Esophagus muscularis mucosa (tissue), 4 donors: ENCODE results near the gene CTIF. TPM values are rescaled to one million over a fixed set of nuclear protein-coding genes. Genes with fewer than 3 reads are reported as not detected.

Experiments used
- DNase-seq: peaks from one replicate; pipeline ENCODE4 v3.0.0-alpha.2; 2017; ENCODE audit errors: extremely low spot score
- H3K27ac ChIP-seq, 4 donors: fragments of 200-600 bp; sonication (generic); replicated peaks in 1 of 4; 1 replicate in 3 of 4; 2 replicates in 1 of 4; pipeline ENCODE4 v1.5.1; 2016 to 2019; ENCODE audit warnings: mild to moderate bottlenecking in 1 of 4
- H3K27me3 ChIP-seq, 4 donors: fragments of 200-600 bp; sonication (generic); one replicate each; pipeline versions ENCODE4 v1.5.1 to v1.6.0; 2016 to 2019
- H3K36me3 ChIP-seq, 4 donors: fragments of 200-600 bp; sonication (generic); one replicate each; pipeline ENCODE4 v1.5.1; 2016 to 2019
- H3K4me1 ChIP-seq, 4 donors: fragments of 200-600 bp; sonication (generic); one replicate each; pipeline ENCODE4 v1.5.1; 2016 to 2019
- H3K4me3 ChIP-seq, 4 donors: fragments of 200-600 bp; sonication (generic); 1 replicate in 2 of 4; 2 replicates in 2 of 4; pipeline ENCODE4 v1.5.1; 2016 to 2019; ENCODE audit warnings: mild to moderate bottlenecking in 4 of 4, moderate library complexity in 1 of 4
- H3K9me3 ChIP-seq, 4 donors: fragments of 200-600 bp; sonication (generic); 1 replicate in 3 of 4; 2 replicates in 1 of 4; pipeline ENCODE4 v1.5.1; 2016 to 2019
- EP300 ChIP-seq: sonication (generic); formaldehyde crosslinking; IDR thresholded peaks from one replicate; pipeline ENCODE4 v1.6.1; 2017; ENCODE audit warnings: antibody characterized with exemption
- POLR2A ChIP-seq: fragments of 450-650 bp; IDR thresholded peaks from one replicate; pipeline ENCODE4 v1.6.1; 2017; ENCODE audit warnings: antibody characterized with exemption, moderate library complexity, mild to moderate bottlenecking, low read depth
- POLR2AphosphoS5 ChIP-seq, 2 donors: sonication (generic); formaldehyde crosslinking; IDR thresholded peaks; one replicate each; pipeline ENCODE4 v1.6.1; 2017; ENCODE audit warnings: antibody characterized with exemption in 2 of 2
- WGBS: methylation state at CpG from one replicate; pipeline ENCODE4 v1.1.5; 2018; 5-methylcytosine and 5-hydroxymethylcytosine counted together
- intact Hi-C: fragments of 100-400 bp; cut with DNase I; formaldehyde crosslinking; loops from one replicate; pipeline ENCODE4 v1.15.1; 2023
- total RNA-seq, 4 donors: library from RNA; depleted of rRNA; stranded (reverse); fragments of >200 nt; gene quantifications; one replicate each; pipeline versions ENCODE4 v1.1.0 to v1.2.1, GENCODE V29; 2016
- TF ChIP-seq, protein P1 (sequence below), 3 experiments: fragments of 200-600 bp in 2 of 3; fragments of 450-650 bp in 1 of 3; sonication (generic) in 2 of 3; IDR thresholded peaks; one replicate each; pipeline ENCODE4 v1.5.1; 2017 to 2019; ENCODE audit warnings: antibody characterized with exemption in 3 of 3, mild to moderate bottlenecking in 2 of 3, moderate library complexity in 1 of 3

The CTIF gene
- total RNA-seq, 4 donors from 2014 or later = 63.1 to 137 (median 87.7) TPM

DNA sequence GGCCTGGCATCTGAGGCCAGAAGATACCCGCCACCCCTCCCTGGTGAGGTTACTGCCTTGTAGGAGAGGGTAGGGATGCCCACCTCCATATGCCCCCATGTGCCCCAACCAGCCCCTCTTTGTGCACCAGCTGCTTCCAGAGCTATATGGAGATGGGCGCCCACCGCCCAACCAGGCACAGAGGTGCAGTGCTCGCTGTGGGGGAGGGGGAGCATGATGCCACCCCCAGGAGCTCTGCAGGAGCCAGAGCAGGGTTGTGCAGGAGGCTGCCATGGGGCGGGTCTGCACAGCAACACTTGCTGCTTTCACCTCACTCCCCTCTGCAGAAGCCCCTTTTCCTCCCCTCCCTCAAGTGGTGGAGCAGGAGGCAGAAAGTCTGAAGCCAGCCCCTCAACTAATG, 237.3 kb downstream of the CTIF start:
- Histone ChIP-seq H3K36me3 (peaks cover 0 to 28% (median 19%) of the 10 kb centered on the region in 4 donors), H3K4me3 (no peak overlapping the region), H3K27me3 (no peaks in the 10 kb centered on the region), H3K9me3 (no peaks in the 10 kb centered on the region), H3K4me1 (peaks cover 57 to 72% (median 62%) of the 10 kb centered on the region in 4 donors), H3K27ac (no peak overlapping the region)
- TF ChIP-seq EP300 = no peak
- TF ChIP-seq POLR2AphosphoS5 (IDR thresholded peaks at IDR 0.05) = no peak
- TF ChIP-seq, protein P1, sequence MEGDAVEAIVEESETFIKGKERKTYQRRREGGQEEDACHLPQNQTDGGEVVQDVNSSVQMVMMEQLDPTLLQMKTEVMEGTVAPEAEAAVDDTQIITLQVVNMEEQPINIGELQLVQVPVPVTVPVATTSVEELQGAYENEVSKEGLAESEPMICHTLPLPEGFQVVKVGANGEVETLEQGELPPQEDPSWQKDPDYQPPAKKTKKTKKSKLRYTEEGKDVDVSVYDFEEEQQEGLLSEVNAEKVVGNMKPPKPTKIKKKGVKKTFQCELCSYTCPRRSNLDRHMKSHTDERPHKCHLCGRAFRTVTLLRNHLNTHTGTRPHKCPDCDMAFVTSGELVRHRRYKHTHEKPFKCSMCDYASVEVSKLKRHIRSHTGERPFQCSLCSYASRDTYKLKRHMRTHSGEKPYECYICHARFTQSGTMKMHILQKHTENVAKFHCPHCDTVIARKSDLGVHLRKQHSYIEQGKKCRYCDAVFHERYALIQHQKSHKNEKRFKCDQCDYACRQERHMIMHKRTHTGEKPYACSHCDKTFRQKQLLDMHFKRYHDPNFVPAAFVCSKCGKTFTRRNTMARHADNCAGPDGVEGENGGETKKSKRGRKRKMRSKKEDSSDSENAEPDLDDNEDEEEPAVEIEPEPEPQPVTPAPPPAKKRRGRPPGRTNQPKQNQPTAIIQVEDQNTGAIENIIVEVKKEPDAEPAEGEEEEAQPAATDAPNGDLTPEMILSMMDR (IDR thresholded peaks at IDR 0.05) = no peak
- no peak for TF ChIP-seq POLR2A
- intact Hi-C loops = no loop called here
- no peak for DNase-seq
- WGBS = 96% methylated on average over 4 of the region's 5 CpGs

DNA sequence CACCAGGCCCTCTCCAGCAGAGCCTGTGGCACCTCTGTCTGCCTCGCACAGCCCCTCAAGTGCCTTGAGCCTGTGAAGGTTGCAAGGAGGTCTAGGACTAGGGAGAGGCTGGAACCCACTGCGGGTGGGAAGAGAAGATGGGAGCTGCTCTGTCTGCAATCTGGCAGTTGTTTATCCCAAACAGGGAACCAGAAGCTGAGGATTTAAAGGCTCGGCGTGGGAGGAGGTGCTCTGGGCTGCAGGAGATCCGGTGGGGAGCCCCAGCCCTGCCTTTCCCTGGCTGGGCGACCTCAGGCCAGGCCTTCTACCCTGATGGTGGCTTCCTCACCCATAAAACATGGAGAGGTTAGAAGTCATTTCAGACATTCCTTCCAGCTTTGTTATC, 237.8 kb downstream of the CTIF start:
- no peak for TF ChIP-seq POLR2A
- Histone ChIP-seq H3K9me3 (no peaks in the 10 kb centered on the region), H3K4me3 (no peak overlapping the region), H3K36me3 (peaks cover 0 to 28% (median 16%) of the 10 kb centered on the region in 4 donors), H3K27ac (peak overlapping the region in 2 of 4 donors; percentile 7 to 16), H3K4me1 (peaks cover 57 to 72% (median 62%) of the 10 kb centered on the region in 4 donors), H3K27me3 (no peaks in the 10 kb centered on the region)
- DNase-seq = no peak
- intact Hi-C loops = no loop called here
- WGBS = 78% methylated on average over 6 of the region's 6 CpGs

DNA sequence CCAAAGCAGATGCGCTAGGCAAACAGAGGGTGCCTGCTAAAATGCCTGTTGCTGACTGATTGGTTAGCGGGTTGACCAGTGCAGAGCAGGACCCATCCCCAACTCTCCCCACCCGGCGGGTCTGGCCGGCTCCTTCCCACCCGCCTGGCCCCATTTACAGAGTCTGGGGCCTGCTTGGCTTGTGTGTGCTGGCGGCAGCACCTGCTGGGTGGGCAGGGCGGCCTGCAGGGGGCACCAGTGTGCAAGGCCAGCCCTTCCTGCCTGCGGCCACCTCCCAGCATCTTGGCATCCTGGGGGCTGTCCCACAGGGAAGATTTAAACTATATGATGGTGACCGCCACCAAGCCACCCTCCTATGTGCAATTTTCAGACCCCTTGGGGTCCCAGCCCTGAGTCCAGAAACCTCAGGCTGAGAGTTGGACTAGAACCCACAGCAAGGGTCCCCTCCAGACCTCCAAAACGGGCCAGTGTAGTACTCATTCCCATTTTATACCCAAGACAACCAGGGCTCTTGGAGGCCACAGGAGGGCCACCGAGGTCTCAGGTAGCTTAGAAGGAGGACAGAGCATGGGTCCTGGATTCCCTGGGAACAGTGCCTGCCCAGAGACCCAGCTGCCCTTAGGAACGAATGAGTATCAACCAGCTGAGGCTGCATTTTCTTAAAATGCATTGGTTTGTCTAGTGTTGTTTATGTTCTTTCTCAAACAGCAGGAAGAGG, 238.4 kb downstream of the CTIF start:
- H3K4me3 ChIP-seq = no peak overlapping the region
- peaks cover 58 to 72% (median 63%) of the 10 kb centered on the region in 4 donors for H3K4me1 ChIP-seq
- H3K27me3 ChIP-seq = no peaks in the 10 kb centered on the region
- intact Hi-C loops = no loop called here
- WGBS = 81% methylated on average over 5 of the region's 13 CpGs
- TF ChIP-seq EP300 = no peak
- TF ChIP-seq, protein P1 (IDR thresholded peaks at IDR 0.05) = peak; percentile 76 to 96 (median 81)
- TF ChIP-seq POLR2A = no peak
- peak in 1 of 2 donors; percentile 41 for TF ChIP-seq POLR2AphosphoS5 (IDR thresholded peaks at IDR 0.05)
- no peak for DNase-seq
- peaks cover 0 to 28% (median 15%) of the 10 kb centered on the region in 4 donors for H3K36me3 ChIP-seq
- no peaks in the 10 kb centered on the region for H3K9me3 ChIP-seq
- peak overlapping the region; percentile 5 to 80 (median 12) for H3K27ac ChIP-seq

DNA sequence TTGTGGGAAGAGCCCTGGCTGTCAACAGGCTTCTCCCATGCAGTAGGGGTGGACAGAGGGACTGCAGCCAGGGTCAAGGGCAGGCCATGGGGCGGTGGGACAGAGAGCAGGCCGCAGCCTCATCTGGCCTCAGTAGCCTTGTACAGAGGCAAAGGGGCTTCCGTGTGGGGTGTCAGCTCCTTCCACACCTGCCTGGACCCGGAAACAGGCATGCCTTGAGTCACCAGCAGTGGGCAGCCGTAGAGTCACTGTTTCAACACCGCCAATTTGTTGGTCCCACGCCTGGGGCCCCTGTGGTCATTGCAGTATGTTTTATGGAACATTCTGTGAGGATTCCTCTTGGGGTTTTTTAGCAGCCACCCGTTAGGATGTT, 238.9 kb downstream of the CTIF start:
- no peak for TF ChIP-seq EP300
- no peak for TF ChIP-seq POLR2AphosphoS5 (IDR thresholded peaks at IDR 0.05)
- TF ChIP-seq, protein P1 (IDR thresholded peaks at IDR 0.05) = no peak
- no peak for TF ChIP-seq POLR2A
- 80% methylated on average over 8 of the region's 8 CpGs for WGBS
- Histone ChIP-seq H3K4me1 (peaks cover 63 to 73% (median 67%) of the 10 kb centered on the region in 4 donors), H3K27me3 (no peaks in the 10 kb centered on the region), H3K27ac (peak overlapping the region in 2 of 4 donors; percentile 15 to 80), H3K4me3 (no peak overlapping the region), H3K9me3 (no peaks in the 10 kb centered on the region), H3K36me3 (peaks cover 0 to 28% (median 15%) of the 10 kb centered on the region in 4 donors)
- intact Hi-C loops = no loop called here
- DNase-seq = no peak

DNA sequence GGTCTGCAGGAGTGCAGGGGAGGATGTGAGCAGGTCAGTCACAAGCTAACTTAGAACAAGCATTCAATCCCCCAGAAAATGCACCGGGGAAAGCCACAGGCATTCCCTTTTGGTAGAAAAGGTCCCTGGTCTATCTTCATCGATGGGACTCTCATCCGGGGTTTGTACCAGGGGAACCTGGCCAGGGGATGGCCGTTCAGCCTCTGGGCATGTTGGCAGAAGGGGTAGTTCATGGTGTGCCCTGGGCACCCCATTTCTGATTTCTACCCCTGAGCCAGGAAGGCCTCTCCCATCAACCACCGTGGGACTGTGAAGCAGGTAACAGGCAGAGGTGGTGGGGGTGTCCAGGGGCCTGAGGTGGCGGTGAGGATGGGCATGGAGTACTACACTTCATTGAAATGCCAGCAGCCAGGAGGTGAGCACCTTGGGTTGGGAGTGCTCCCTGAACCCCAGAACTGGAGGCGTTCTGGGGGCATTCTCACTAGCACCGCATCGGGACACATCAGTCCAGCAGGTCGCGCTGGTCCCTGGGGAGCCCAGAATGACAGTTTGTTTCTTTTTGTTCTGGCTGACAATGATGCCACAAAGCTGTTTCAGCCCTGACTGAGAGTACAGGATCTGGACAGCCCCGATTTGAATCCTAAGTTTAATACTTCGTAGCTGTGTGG, 239.6 kb downstream of the CTIF start:
- no peak for TF ChIP-seq EP300
- DNase-seq = no peak
- Histone ChIP-seq H3K27me3 (no peaks in the 10 kb centered on the region), H3K36me3 (peaks cover 0 to 23% (median 13%) of the 10 kb centered on the region in 4 donors), H3K27ac (peak overlapping the region in 3 of 4 donors; percentile 2 to 80 (median 15)), H3K9me3 (no peaks in the 10 kb centered on the region), H3K4me3 (no peak overlapping the region), H3K4me1 (peaks cover 71 to 77% (median 72%) of the 10 kb centered on the region in 4 donors)
- intact Hi-C loops = no loop called here
- 91% methylated on average over 9 of the region's 13 CpGs for WGBS
